Endodermal cell (in vitro differentiated cells): Measurements from ENCODE around the gene MIEF1. TPM values are rescaled to one million over a fixed set of nuclear protein-coding genes. Genes with fewer than 3 reads are reported as not detected.
"Not testable (repeated sequence)": the region's sequence is repeated elsewhere in the genome, so short reads cannot be mapped to it uniquely, and the experiment has no call there.

Experiments used
- DNase-seq: peaks from one replicate; pipeline ENCODE4 v3.0.0-alpha.2; 2017
- H3K27ac ChIP-seq: 2 replicates; pipeline ENCODE4 v1.5.1; 2013; ENCODE audit warnings: mild to moderate bottlenecking, low read depth, low read length, moderate library complexity
- H3K27me3 ChIP-seq: 2 replicates; pipeline ENCODE4 v1.6.1; 2013; ENCODE audit warnings: mild to moderate bottlenecking, low read length, moderate library complexity; ENCODE audit not compliant: insufficient read depth, control insufficient read depth, poor library complexity, severe bottlenecking
- H3K36me3 ChIP-seq: 2 replicates; pipeline ENCODE4 v1.7.0; 2013; ENCODE audit warnings: mild to moderate bottlenecking, low read length, moderate library complexity; ENCODE audit not compliant: control insufficient read depth, insufficient read depth
- H3K4me1 ChIP-seq: one replicate; pipeline ENCODE4 v1.7.0; 2013; ENCODE audit warnings: low read length; ENCODE audit not compliant: control insufficient read depth, insufficient read depth
- H3K4me3 ChIP-seq: 2 replicates; pipeline ENCODE4 v1.5.1; 2013; ENCODE audit warnings: mild to moderate bottlenecking, low read length, moderate library complexity
- H3K9ac ChIP-seq: 2 replicates; pipeline ENCODE4 v1.6.1; 2013; ENCODE audit warnings: mild to moderate bottlenecking, low read length, moderate library complexity; ENCODE audit not compliant: poor library complexity, severe bottlenecking; ENCODE audit errors: extremely low read depth
- H3K9me3 ChIP-seq: 2 replicates; pipeline ENCODE4 v1.6.1; 2013; ENCODE audit warnings: mild to moderate bottlenecking, low read length, moderate library complexity; ENCODE audit not compliant: control insufficient read depth
- H3K27ac Mint-ChIP-seq: 2 replicates; pipeline ENCODE4 v1.8.0; 2020; ENCODE audit warnings: mixed read lengths
- H3K27me3 Mint-ChIP-seq: 2 replicates; pipeline ENCODE4 v1.8.0; 2021; ENCODE audit warnings: mild to moderate bottlenecking, mixed read lengths; ENCODE audit not compliant: insufficient read depth
- H3K36me3 Mint-ChIP-seq: 2 replicates; pipeline ENCODE4 v1.8.0; 2020; ENCODE audit warnings: low read depth, mixed read lengths
- H3K4me1 Mint-ChIP-seq: 2 replicates; pipeline ENCODE4 v1.8.0; 2020; ENCODE audit warnings: mixed read lengths
- H3K4me3 Mint-ChIP-seq: 2 replicates; pipeline ENCODE4 v1.8.0; 2020; ENCODE audit warnings: mild to moderate bottlenecking, moderate library complexity, mixed read lengths
- H3K9me3 Mint-ChIP-seq: 2 replicates; pipeline ENCODE4 v1.8.0; 2020; ENCODE audit warnings: mild to moderate bottlenecking, mixed read lengths
- WGBS, 2 experiments: methylation state at CpG; one replicate each; pipeline versions ENCODE4 v1.1.5 to v1.1.7; 2013; ENCODE audit warnings: missing lambda C conversion rate in 2 of 2, mixed read lengths in 1 of 2; ENCODE audit not compliant: insufficient coverage in 1 of 2, insufficient read length in 1 of 2; 5-methylcytosine and 5-hydroxymethylcytosine counted together
- total RNA-seq, 2 donors: library from RNA; stranded (reverse); fragmentation: NEBNext Ultra II Directional in 1 of 2; extraction: Animal tissue kit (Norgen Biotek cat#: 25700) in 1 of 2; gene quantifications; 2 replicates in 1 of 2; 3 replicates in 1 of 2; pipeline ENCODE4 v1.2.1, GENCODE V29; 2021
- TF ChIP-seq, protein P1 (sequence below): fragments of 200-600 bp; sonication (generic); conservative IDR thresholded peaks from 2 replicates; pipeline ENCODE4 v1.5.0; 2021; ENCODE audit warnings: antibody characterized with exemption, mild to moderate bottlenecking

MIEF1 gene
- total RNA-seq, 2 donors from 2014 or later = 36.0 to 43.3 TPM

DNA sequence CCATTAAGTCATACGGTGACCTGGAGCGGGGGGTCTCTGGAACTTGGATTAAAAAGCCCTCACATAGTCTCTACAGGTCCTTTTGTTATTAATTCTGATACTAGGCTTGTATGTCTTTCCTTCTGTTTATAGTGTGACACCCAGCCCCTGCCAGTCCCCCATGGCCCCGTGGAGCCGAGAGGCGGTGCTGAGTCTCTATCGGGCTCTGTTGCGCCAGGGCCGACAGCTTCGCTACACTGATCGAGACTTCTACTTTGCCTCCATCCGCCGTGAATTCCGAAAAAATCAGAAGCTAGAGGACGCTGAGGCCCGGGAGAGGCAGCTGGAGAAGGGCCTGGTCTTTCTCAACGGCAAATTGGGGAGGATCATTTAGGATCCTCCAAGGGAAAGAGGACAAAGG is 2.0 kb downstream of the MIEF1 start:
- H3K9ac ChIP-seq = no peak overlapping the region
- no peak overlapping the region for H3K4me3 ChIP-seq
- peaks cover 43% of the 10 kb centered on the region for H3K27me3 Mint-ChIP-seq
- peak overlapping the region; percentile 87 for H3K4me3 Mint-ChIP-seq
- DNase-seq = no peak
- H3K4me1 Mint-ChIP-seq = peaks cover 21% of the 10 kb centered on the region
- TF ChIP-seq, protein P1, sequence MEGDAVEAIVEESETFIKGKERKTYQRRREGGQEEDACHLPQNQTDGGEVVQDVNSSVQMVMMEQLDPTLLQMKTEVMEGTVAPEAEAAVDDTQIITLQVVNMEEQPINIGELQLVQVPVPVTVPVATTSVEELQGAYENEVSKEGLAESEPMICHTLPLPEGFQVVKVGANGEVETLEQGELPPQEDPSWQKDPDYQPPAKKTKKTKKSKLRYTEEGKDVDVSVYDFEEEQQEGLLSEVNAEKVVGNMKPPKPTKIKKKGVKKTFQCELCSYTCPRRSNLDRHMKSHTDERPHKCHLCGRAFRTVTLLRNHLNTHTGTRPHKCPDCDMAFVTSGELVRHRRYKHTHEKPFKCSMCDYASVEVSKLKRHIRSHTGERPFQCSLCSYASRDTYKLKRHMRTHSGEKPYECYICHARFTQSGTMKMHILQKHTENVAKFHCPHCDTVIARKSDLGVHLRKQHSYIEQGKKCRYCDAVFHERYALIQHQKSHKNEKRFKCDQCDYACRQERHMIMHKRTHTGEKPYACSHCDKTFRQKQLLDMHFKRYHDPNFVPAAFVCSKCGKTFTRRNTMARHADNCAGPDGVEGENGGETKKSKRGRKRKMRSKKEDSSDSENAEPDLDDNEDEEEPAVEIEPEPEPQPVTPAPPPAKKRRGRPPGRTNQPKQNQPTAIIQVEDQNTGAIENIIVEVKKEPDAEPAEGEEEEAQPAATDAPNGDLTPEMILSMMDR = no peak
- no peaks in the 10 kb centered on the region for H3K27me3 ChIP-seq
- H3K36me3 ChIP-seq = peaks cover 56% of the 10 kb centered on the region
- H3K4me1 ChIP-seq = peaks cover 16% of the 10 kb centered on the region
- no peak overlapping the region for H3K27ac Mint-ChIP-seq
- H3K9me3 Mint-ChIP-seq = no peaks in the 10 kb centered on the region
- H3K36me3 Mint-ChIP-seq = peaks cover 46% of the 10 kb centered on the region
- no peaks in the 10 kb centered on the region for H3K9me3 ChIP-seq
- WGBS, 2 experiments = 94 to 95% methylated on average over 14 to 16 of the region's 16 CpGs
- no peak overlapping the region for H3K27ac ChIP-seq

DNA sequence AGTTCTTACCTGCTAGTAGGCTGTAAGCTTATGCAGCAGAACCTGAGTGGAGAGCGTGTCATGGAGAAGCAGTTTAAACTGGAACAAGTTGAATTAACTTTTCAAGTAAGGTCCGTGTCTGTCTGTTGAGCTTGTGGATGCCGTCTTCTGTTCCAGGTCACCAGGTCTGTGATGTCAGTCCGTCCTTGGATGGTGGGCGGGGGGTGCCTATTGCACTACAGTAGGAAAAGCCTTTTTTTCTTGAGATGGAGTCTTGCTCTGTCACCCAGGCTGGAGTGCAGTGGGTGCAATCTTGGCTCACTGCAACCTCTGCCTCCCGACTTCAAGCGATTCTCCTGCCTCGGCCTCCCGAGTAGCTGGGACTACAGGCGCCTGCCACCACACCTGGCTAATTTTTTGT is 4.9 kb downstream of the MIEF1 start:
- H3K27ac Mint-ChIP-seq = not testable (repeated sequence)
- Mint-ChIP-seq H3K36me3 (peaks cover 72% of the 10 kb centered on the region), H3K27me3 (peaks cover 57% of the 10 kb centered on the region)

DNA sequence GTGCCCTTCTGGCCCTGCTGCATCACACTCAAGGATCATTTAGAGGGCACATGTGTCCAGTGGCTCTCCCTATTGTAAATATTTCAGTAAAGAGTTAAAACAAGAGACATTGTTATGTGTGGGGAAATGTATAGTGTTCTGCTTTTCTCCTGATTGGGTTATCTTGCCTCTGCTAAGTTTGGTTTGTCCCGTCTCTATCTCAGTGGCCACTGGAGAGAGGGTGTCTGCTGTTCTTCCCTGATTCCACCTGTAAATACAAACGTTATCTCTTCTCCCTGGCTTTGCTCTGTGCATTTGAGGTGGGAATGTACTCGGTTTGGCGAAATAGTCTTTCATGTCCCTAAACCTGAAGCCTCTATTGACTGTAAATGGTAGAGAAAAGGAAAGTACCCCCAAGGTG is 6.3 kb downstream of the MIEF1 start:
- H3K27ac ChIP-seq = no peak overlapping the region
- H3K4me1 ChIP-seq = peaks cover 4% of the 10 kb centered on the region
- H3K27me3 ChIP-seq = no peaks in the 10 kb centered on the region
- Mint-ChIP-seq H3K4me3 (no peak overlapping the region), H3K9me3 (no peaks in the 10 kb centered on the region), H3K4me1 (peaks cover 2% of the 10 kb centered on the region), H3K36me3 (peaks cover 83% of the 10 kb centered on the region), H3K27me3 (peaks cover 63% of the 10 kb centered on the region), H3K27ac (no peak overlapping the region)
- H3K9ac ChIP-seq = no peak overlapping the region
- WGBS, 2 experiments = 80 to 84% methylated on average over 1 to 4 of the region's 4 CpGs
- TF ChIP-seq, protein P1 = no peak
- H3K9me3 ChIP-seq = no peaks in the 10 kb centered on the region
- no peak overlapping the region for H3K4me3 ChIP-seq
- DNase-seq = no peak
- H3K36me3 ChIP-seq = peaks cover 89% of the 10 kb centered on the region

More for the DNA sequence above, 4.9 kb downstream of the MIEF1 start:
- H3K9me3 ChIP-seq, DNase-seq, H3K9ac ChIP-seq, H3K4me1 ChIP-seq, H3K9me3 Mint-ChIP-seq, H3K27ac ChIP-seq, H3K27me3 ChIP-seq, H3K4me1 Mint-ChIP-seq, H3K4me3 Mint-ChIP-seq, H3K4me3 ChIP-seq: not testable (repeated sequence)
- H3K36me3 ChIP-seq = peaks cover 84% of the 10 kb centered on the region
- 88 to 89% methylated on average over 10 of the region's 10 CpGs for WGBS, 2 experiments

DNA sequence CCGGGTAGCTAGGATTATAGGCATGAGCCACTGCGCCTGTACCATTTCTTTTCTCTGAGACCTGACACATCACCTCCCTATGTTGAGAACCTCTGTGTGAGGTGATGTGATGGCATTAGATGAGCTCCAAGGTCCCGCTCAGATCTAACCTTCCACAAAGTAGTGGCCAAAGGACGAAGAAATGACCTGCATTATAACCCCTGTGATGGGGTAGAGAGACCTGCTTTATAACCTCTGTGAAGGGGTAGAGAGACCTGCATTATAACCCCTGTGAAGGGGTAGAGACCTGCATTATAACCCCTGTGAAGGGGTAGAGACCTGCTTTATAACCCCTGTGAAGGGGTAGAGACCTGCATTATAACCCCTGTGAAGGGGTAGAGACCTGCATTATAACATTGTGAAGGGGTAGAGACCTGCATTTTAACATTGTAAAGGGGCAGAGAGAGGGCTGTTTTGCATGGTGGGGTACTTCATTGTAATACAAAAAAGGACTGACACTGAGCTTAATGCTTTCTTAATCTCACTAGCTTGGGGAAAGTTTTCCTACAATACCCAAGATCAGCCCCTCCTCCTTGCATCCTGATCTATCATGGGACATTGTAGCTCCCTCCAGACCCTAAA is 8.5 kb downstream of the MIEF1 start:
- Mint-ChIP-seq H3K9me3 (no peaks in the 10 kb centered on the region), H3K36me3 (peaks cover 89% of the 10 kb centered on the region), H3K27ac (no peak overlapping the region), H3K27me3 (peaks cover 63% of the 10 kb centered on the region), H3K4me3 (no peak overlapping the region), H3K4me1 (no peaks in the 10 kb centered on the region)
- no peak overlapping the region for H3K4me3 ChIP-seq
- H3K27me3 ChIP-seq = no peaks in the 10 kb centered on the region
- H3K4me1 ChIP-seq = no peaks in the 10 kb centered on the region
- H3K36me3 ChIP-seq = peaks cover 88% of the 10 kb centered on the region
- H3K9ac ChIP-seq = no peak overlapping the region
- TF ChIP-seq, protein P1 = no peak
- no peaks in the 10 kb centered on the region for H3K9me3 ChIP-seq
- DNase-seq = no peak
- no peak overlapping the region for H3K27ac ChIP-seq
- WGBS, 2 experiments = 86 to 91% methylated on average over 2 to 4 of the region's 4 CpGs
